DMS 273 treated with DMSO at 0.1 percent for 48 hours (cell line): Measurements from ENCODE around the gene VASH1.
A peak's percentile ranks its signal among the peaks of the same experiment; 100 is the strongest.

Source experiments
- DNase-seq: peaks from one replicate; lab custom pipeline; 2025; lab: John Stamatoyannopoulos, UW

Gene VASH1

DNA sequence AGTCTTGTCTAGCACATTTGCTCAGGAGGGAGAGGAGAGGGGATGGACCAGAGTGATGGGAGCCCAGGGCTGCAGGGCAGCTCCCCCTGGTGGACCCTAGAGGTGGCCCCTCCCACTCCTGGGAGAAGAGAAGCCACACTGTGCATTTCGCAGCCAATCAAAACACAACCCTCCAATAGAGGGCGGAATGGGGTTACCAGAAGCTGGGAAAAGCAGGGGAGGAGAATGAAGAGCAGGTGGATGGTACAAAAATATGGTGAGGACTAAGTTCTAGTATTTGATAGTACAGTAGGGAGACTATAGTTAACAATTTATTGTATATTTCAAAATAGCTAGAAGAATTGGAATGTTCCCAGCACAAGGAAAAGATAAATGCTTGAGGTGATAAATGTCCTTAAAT lies 23.6 kb downstream of the VASH1 start:
- DNase-seq, result peak; percentile 62

- no peak for DNase-seq
Measured at GRCh38 chr14:76786601-76787000, 25.3 kb downstream of the VASH1 start.

- DNase-seq, result no peak
Measured at GRCh38 chr14:76792422-76792821, 31.2 kb downstream of the VASH1 start.

- no peak for DNase-seq
Measured at GRCh38 chr14:76793324-76793723, 32.1 kb downstream of the VASH1 start.

DNA sequence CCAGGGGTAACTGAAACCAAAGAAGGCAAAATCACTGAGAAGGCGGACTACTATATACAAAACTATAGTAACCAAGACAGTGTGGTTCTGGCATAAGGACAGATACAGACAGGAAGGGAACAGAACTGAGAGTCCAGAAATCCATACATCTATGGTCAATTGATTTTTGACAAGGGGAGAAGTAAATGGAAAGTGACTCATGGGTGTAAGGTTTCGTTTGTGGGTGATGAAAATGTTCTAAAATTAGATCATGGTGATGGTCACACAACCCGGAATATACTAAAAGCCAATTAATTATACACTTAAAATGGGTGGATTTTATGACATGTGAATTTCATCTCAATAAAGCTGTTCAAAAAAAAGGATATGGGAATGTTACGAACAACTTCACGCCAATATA lies 32.7 kb downstream of the VASH1 start:
- DNase-seq, result no peak

DNA sequence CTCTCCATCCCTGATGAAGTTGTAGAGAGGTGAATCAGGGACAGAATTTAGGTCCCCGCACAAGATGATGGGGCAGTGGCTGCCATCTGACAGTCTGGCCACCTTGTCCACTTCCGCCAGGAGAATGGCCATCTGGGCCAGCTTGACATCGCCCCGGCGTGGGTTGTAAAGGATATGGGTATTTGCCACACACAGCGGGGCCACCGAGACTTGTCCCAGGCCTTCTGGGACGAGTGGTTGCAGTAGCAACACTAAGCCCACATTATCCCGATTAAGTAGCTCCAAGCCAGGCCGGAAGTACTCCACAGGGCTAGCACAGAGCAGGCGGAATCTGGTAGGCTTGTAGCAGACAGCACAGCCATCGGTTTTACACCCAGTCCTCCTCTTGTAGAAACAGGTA lies 45.2 kb downstream of the VASH1 start:
- no peak for DNase-seq

- DNase-seq, result no peak
Measured at GRCh38 chr14:76808011-76808410, 46.7 kb downstream of the VASH1 start.

- DNase-seq, result no peak
Measured at GRCh38 chr14:76808990-76809389, 47.7 kb downstream of the VASH1 start.

GRCh38 chr14:76810525-76810924 lies 49.3 kb downstream of the VASH1 start:
- DNase-seq, result no peak

DNA sequence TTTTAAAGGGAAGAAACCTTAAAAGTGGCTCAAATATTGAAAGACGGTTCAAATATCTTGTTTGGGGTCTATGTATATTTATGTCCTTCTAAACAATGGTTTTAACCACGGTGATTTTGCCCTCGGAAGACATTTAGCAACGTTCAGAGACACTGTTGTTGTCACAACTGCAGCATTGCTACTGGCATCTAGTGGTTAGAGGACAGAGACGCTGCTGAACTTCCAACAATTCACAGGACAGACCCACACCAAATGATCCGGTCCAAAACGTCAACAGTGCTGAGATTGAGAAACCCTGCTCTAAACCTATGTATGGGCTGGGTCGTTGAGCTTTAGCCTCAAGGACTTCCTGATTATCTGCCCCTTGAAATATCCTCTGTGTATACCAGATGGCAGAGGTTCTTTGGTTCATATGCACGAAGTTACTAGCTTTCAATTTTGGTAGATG lies 49.7 kb downstream of the VASH1 start:
- DNase-seq, result peak; percentile 34

GRCh38 chr14:76811561-76811960 lies 50.3 kb downstream of the VASH1 start:
- DNase-seq, result no peak

DNA sequence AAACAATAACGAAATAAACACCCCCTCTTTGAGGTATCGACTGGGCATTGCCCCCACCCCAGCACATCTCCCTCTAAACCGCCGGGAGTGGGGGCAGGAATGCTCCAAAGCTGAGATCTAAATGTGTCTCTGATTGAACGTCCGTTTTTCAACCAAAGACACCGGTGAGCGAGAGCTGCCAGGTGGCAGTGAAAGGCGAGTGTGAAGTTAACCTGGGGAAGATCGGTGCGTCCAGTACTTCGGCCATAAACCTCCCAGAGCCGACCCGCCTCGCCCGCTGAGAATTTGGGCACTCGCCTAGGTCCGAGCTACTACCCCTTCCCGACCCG lies 50.8 kb downstream of the VASH1 start:
- no peak for DNase-seq

GRCh38 chr14:76812422-76813383 lies 51.4 kb downstream of the VASH1 start, which contains the start of gene ANGEL1:
TSS of gene ANGEL1 (minus strand) at chr14:76812882. CDS start at chr14:76812827, 55 bp downstream.
- DNase-seq, result peak; percentile 84

DNA sequence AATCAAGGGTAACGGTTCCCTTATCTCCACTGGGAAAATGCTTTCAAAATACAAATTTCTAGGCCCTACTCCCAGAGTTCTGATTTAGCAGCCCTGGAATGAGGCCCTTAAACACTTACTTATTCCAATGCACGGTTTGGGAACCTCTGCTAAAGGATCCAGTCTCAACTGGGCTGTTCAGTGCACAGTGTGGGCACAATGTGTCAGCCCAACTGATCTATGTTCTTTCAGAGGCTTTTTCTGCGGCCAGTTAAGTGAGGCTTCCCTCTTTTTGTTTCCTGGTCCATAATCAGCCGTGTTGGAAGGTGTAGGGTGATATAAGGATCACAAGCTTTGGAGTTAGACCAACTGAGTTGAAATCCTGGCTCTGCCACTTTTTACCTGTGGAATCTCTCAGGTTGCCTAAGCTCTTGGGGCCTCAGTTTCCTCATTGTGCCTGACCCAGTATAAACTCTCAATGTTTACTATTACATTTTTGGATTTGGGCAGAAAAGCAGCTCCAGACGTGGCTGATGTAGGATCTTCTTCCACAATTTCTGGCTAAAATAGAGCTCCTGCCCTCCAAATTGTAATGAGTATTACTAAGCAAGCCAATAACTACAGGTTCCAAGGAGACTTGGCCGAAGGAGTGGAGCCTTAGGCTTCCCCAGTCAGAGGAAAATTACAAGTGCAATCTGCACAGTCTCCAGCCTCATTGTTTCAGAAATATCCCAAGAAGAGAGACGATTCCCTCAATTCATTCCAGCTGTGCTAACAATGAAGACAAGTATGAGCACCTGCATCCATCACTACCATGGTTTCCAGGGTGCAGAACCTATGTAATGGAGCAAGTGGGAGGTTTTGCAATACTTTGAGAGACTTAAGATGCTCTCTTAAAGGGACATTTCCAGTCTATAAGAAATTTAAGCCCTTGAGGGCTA lies 53.7 kb downstream of the VASH1 start:
- no peak for DNase-seq

- DNase-seq, result no peak
Measured at GRCh38 chr14:76820700-76821099, 59.4 kb downstream of the VASH1 start.

DNA sequence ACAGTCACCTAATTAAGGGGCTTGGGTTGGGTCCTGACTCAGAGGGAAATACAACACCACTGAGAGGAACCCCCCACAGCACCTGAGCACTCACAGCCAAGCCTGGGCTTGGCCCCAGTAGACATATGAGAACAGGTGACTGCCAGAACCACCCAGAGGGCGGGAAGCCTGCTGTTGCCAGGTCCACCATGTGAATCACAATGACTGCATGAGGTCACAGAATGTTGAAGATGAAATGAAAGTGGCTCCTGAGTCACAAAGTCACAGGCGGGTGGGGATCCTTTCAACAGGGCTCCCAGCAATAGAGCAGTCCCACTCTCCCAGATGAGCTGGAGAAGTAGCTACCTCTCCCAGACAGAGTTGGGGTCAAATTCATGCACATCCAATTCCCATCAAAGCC lies 64.9 kb downstream of the VASH1 start, which contains the start of gene LRRC74A:
LRRC74A (plus strand) TSS at position 287 of the 400 bp plus-strand sequence. CDS start 290 bp downstream, outside the sequence.
- no peak for DNase-seq

GRCh38 chr14:76827696-76828296 lies 66.5 kb downstream of the VASH1 start:
- no peak for DNase-seq

DNA sequence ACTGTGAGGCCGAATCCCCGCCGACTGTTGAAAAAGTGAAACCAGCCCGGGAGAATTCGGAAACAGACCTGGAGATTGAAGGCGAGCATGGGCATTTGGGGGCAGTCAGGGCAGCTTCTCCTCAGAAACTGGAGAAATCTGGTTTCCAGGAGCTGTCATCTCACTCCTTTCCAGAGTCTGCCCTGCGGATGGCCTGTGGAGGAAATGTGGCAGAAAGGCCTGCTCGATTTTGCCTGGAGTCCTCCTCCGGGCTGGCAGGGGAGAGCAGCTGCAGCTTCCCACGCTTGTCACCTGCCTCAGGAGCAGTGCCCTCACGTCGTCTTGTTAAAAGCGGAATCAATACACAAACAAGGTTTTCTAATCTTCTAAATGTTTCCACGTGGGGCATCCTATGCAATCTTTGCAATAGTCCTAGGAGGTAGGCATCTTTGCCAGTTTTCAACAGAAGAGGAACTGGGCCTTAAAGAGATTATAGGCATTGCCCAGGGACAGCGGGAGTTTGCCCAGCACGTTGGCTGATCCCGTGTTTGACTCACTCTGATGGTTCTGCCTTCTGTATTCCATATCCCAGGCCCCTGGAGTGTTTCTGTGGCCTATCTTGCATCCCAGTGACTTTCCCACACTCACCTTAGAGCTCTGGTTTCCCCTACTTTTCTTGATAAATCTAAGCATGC lies 67.2 kb downstream of the VASH1 start:
- DNase-seq, result no peak

- no peak for DNase-seq
Measured at GRCh38 chr14:76829013-76829365, 67.7 kb downstream of the VASH1 start.

DNA sequence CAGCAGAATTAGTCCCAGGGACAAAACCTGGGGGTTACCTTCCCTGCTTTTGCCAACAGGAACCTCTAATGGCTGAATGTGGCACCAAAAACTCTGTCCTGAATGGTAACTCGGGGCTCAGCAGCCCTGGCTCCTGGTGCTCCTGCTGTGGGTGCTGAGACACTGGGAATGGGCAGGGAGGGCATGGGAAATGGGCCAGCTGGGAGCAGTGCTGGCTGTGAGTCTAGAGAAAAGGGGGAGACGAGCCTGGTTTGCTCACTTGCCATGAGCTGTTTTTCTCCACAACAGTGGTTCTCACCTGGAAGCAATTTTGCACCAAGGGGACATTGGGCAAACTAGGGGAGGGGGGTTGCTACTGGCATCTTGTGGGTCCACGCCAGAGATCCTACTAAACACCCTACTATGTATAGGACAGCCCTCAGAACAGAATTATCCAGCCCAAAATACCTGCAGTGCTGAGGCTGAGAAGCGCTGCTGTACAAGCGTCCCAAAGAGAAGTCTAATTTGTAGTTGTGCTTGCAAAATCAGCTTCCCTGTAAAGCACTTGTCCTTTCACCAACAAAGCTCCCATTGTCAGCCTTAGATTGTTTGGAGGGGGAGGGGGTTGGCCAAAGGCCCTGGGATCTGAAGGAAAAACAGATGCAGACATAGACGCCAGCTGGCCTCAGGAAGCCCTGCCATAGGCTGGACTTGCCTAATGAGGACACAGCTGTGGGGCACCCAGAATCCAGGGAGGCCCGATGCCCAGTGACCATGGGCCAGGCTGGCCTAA lies 68.6 kb downstream of the VASH1 start:
- DNase-seq, result no peak

GRCh38 chr14:76830556-76830955 lies 69.3 kb downstream of the VASH1 start:
- no peak for DNase-seq
